ENCODE data around the gene REC8. TPM values are rescaled to one million over a fixed set of nuclear protein-coding genes. Genes with fewer than 3 reads are reported as not detected.

REC8 gene
- total RNA-seq, 1 experiment from 2014 or later: 58.0 TPM

DNA sequence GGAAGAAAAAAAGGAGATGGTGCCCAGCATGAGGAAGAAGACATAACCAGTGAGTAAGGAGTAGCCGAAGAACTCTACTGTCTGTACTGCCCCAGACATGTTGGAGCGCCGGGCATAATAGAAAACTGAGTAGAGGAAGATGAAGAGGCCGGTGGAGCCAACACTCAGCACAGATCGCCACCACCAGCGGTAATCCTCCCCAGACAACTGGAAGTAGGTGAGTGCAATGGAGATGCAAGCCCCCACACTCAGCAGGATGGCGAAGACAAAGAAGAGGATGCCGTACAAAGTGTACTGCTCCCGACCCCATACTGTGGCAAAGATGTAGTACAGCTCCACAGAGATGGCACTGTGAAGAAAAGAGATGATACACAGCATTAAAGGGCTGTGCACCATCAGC is 17.6 kb downstream of the REC8 start:
- H2BK15ac ChIP-seq (ENCODE audit: low read depth, low read length): no peak overlapping the region
- H3K27me3 ChIP-seq (ENCODE audit: insufficient read depth, low read length): no peaks in the 10 kb centered on the region
- peak overlapping the region; percentile 94 to 95; a peak in 3 of 5 replicates for H3K4me3 Mint-ChIP-seq
- WGBS (ENCODE audit: extremely low coverage, insufficient read length, low lambda C conversion rate): no CpG with 5 or more reads among the region's 9 CpGs
- H3K9me3 ChIP-seq (ENCODE audit: control insufficient read depth, low read depth, low read length): no peaks in the 10 kb centered on the region
- no peak overlapping the region for H4K5ac ChIP-seq (ENCODE audit: insufficient read length, low read depth, low read length)
- peaks cover 4% of the 10 kb centered on the region for H3K79me1 ChIP-seq (ENCODE audit: insufficient read depth, low read depth, low read length, poor library complexity, severe bottlenecking)
- no peak overlapping the region for H4K91ac ChIP-seq (ENCODE audit: insufficient read length, low read depth, low read length)
- no peak overlapping the region for H3K4me2 ChIP-seq (ENCODE audit: insufficient read depth, insufficient read length, low read length)
- H2BK5ac ChIP-seq (ENCODE audit: insufficient read length, low read length): no peak overlapping the region
- H3K9ac ChIP-seq (ENCODE audit: extremely low read depth, insufficient read length, low read length): no peak overlapping the region
- no peak overlapping the region for H3K14ac ChIP-seq (ENCODE audit: insufficient read depth, low read length)
- H2AK5ac ChIP-seq (ENCODE audit: insufficient read length, low read length): no peak overlapping the region
- DNase-seq: no peak
- no peak overlapping the region for H3T11ph ChIP-seq (ENCODE audit: low read length)
- no peaks in the 10 kb centered on the region for H3K27me3 Mint-ChIP-seq (ENCODE audit: low read depth)
- no peak overlapping the region for H3K56ac ChIP-seq (ENCODE audit: insufficient read length, low read depth, low read length)
- H2BK20ac ChIP-seq (ENCODE audit: low read depth, low read length, poor library complexity, severe bottlenecking): no peak overlapping the region
- no peak overlapping the region for H3K4ac ChIP-seq (ENCODE audit: low read depth, low read length)
- no peak overlapping the region for H4K8ac ChIP-seq (replicated peaks; ENCODE audit: insufficient read length, low read depth, low read length)
- H3K9me3 Mint-ChIP-seq: no peaks in the 10 kb centered on the region
- no peak overlapping the region for H3K23ac ChIP-seq (ENCODE audit: insufficient read length, low read depth, low read length)
- peak overlapping the region in 2 of 3 experiments; percentile 37 to 63; a peak in 4 of 7 replicates for H3K27ac Mint-ChIP-seq
- no peaks in the 10 kb centered on the region; the same call in 1 of the 2 replicates for H3K4me1 ChIP-seq (ENCODE audit: insufficient read depth, low read length)
- H2BK120ac ChIP-seq (ENCODE audit: low read depth, low read length, poor library complexity, severe bottlenecking): no peak overlapping the region
- no peak overlapping the region for H2BK12ac ChIP-seq (ENCODE audit: insufficient read length, low read depth, low read length)
- H4K20me1 ChIP-seq (ENCODE audit: control insufficient read depth, insufficient read depth, insufficient read length): no peaks in the 10 kb centered on the region
- H3K27ac ChIP-seq (ENCODE audit: insufficient read length, low read depth, low read length): no peak overlapping the region
- peaks cover 23 to 72% (median 60%) of the 10 kb centered on the region in 3 experiments for H3K36me3 Mint-ChIP-seq (ENCODE audit: insufficient read depth in 1 of 3, low read depth in 3 of 3)
- no peak overlapping the region for H3K18ac ChIP-seq (ENCODE audit: insufficient read length, low read depth, low read length)
- H3K4me1 Mint-ChIP-seq: peaks cover 17 to 20% of the 10 kb centered on the region in 2 experiments
- TF ChIP-seq, protein P1, sequence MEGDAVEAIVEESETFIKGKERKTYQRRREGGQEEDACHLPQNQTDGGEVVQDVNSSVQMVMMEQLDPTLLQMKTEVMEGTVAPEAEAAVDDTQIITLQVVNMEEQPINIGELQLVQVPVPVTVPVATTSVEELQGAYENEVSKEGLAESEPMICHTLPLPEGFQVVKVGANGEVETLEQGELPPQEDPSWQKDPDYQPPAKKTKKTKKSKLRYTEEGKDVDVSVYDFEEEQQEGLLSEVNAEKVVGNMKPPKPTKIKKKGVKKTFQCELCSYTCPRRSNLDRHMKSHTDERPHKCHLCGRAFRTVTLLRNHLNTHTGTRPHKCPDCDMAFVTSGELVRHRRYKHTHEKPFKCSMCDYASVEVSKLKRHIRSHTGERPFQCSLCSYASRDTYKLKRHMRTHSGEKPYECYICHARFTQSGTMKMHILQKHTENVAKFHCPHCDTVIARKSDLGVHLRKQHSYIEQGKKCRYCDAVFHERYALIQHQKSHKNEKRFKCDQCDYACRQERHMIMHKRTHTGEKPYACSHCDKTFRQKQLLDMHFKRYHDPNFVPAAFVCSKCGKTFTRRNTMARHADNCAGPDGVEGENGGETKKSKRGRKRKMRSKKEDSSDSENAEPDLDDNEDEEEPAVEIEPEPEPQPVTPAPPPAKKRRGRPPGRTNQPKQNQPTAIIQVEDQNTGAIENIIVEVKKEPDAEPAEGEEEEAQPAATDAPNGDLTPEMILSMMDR (conservative IDR thresholded peaks at IDR 0.05): no peak
- H2AFZ ChIP-seq (ENCODE audit: low read length): no peak overlapping the region
- H3K23me2 ChIP-seq (ENCODE audit: insufficient read length, low read depth, low read length, poor library complexity, severe bottlenecking): no peaks in the 10 kb centered on the region
- no peaks in the 10 kb centered on the region for H3K79me2 ChIP-seq (ENCODE audit: insufficient read depth, low read length)
